Hypothalamus (tissue), 51 donors: Measurements from ENCODE around the gene UFC1.

Source experiments
- DNase-seq, 51 donors: peaks; one replicate each; lab custom pipeline; 2025; lab: John Stamatoyannopoulos, UW

Gene UFC1

GRCh38 chr1:161188381-161188780, 34.6 kb downstream of the UFC1 start:
- no peak for DNase-seq

- no peak for DNase-seq
Measured at GRCh38 chr1:161189036-161189435, 35.3 kb downstream of the UFC1 start.

GRCh38 chr1:161190962-161191521, 37.3 kb downstream of the UFC1 start:
- peak in 22 of 51 donors; percentile 12 to 67 (median 34) for DNase-seq

GRCh38 chr1:161191971-161192370, 38.2 kb downstream of the UFC1 start:
- no peak for DNase-seq

GRCh38 chr1:161192476-161193465, 39.0 kb downstream of the UFC1 start:
- DNase-seq = peak in 39 of 51 donors; percentile 14 to 72 (median 43)

GRCh38 chr1:161193561-161194235, 39.9 kb downstream of the UFC1 start:
- DNase-seq = peak in 45 of 51 donors; percentile 19 to 88 (median 71)

- DNase-seq = peak in 6 of 51 donors; percentile 10 to 21 (median 13)
Measured at GRCh38 chr1:161195171-161195570, 41.4 kb downstream of the UFC1 start.

- DNase-seq = no peak
Measured at GRCh38 chr1:161196111-161196510, 42.3 kb downstream of the UFC1 start.

- peak in 8 of 51 donors; percentile 13 to 37 (median 20) for DNase-seq
Measured at GRCh38 chr1:161196521-161197451, 43.0 kb downstream of the UFC1 start.

- peak in 1 of 51 donors; percentile 6 for DNase-seq
Measured at GRCh38 chr1:161197560-161198193, 43.9 kb downstream of the UFC1 start.

- DNase-seq = peak in 31 of 51 donors; percentile 15 to 70 (median 41)
Measured at GRCh38 chr1:161198194-161198896, 44.6 kb downstream of the UFC1 start.

GRCh38 chr1:161198897-161199431, 45.2 kb downstream of the UFC1 start, which contains the start of gene ADAMTS4:
ADAMTS4 (minus strand) TSS chr1:161199054; CDS start chr1:161198627, 427 bp downstream.
- peak in 47 of 51 donors; percentile 18 to 92 (median 66) for DNase-seq

- DNase-seq = peak in 8 of 51 donors; percentile 10 to 77 (median 26)
Measured at GRCh38 chr1:161199506-161200139, 45.8 kb downstream of the UFC1 start.

- DNase-seq = peak in 40 of 51 donors; percentile 33 to 89 (median 65)
Measured at GRCh38 chr1:161200421-161200991, 46.7 kb downstream of the UFC1 start.

- DNase-seq = peak in 21 of 51 donors; percentile 16 to 83 (median 53)
Measured at GRCh38 chr1:161200992-161201835, 47.4 kb downstream of the UFC1 start.
